Measurements from ENCODE around the gene SEMA3E. TPM values are rescaled to one million over a fixed set of nuclear protein-coding genes. Genes with fewer than 3 reads are reported as not detected.

SEMA3E gene
- total RNA-seq, 4 donors from 2014 or later = 0.94 to 6.9 (median 2.2) TPM

DNA sequence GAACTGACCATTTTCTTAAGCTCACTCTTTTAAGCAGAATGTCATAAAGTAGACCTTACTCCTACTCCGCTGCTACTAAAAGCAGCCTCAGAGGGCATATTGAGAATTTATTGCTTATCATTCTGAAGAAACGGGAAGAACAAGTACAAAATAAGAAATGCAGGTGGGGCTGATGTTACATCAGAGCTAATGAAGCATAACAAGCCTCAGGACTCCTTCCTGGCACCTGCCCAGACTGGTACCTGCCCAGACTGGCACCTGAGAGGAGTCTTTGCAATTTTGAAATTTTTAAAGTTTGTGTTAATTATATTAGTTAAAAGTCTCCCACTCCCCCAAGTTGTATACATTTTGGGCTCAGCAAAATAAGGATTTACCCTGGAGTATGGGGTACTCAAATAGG lies 162.4 kb downstream of the SEMA3E start:
- TF ChIP-seq POLR2A (IDR thresholded peaks at IDR 0.05) = no peak
- TF ChIP-seq, protein P1, sequence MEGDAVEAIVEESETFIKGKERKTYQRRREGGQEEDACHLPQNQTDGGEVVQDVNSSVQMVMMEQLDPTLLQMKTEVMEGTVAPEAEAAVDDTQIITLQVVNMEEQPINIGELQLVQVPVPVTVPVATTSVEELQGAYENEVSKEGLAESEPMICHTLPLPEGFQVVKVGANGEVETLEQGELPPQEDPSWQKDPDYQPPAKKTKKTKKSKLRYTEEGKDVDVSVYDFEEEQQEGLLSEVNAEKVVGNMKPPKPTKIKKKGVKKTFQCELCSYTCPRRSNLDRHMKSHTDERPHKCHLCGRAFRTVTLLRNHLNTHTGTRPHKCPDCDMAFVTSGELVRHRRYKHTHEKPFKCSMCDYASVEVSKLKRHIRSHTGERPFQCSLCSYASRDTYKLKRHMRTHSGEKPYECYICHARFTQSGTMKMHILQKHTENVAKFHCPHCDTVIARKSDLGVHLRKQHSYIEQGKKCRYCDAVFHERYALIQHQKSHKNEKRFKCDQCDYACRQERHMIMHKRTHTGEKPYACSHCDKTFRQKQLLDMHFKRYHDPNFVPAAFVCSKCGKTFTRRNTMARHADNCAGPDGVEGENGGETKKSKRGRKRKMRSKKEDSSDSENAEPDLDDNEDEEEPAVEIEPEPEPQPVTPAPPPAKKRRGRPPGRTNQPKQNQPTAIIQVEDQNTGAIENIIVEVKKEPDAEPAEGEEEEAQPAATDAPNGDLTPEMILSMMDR (IDR thresholded peaks at IDR 0.05) = no peak
- Histone ChIP-seq H3K9me3 (no peaks in the 10 kb centered on the region), H3K27ac (no peak overlapping the region), H3K36me3 (no peaks in the 10 kb centered on the region), H3K27me3 (no peaks in the 10 kb centered on the region), H3K4me1 (no peaks in the 10 kb centered on the region), H3K4me3 (replicated peaks in 1 of 3) (no peak overlapping the region)
- intact Hi-C loops (cut with DNase I) = no loop called here
- peak in 1 of 2 donors; percentile 2 for DNase-seq
- WGBS, 2 donors = 60 to 64% methylated on average over 2 of the region's 2 CpGs

DNA sequence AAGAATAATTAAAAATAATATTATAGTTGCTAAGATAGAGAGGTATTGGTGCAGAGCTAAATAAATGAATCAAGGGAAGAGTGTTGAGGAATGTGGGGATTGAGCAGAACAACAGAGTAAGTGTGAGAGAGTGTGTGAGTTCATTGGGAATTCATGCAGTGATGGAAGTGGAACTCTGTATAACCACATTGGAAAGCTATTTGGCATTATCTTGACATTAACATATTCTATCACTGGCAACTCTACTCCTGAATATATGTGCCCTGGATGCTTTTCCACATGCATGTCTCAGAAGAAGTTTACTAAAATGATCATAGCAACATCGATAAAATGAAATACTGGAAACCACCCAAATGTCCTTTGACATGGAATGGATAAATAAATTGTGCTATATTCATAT lies 164.1 kb downstream of the SEMA3E start:
- H3K27ac ChIP-seq = no peak overlapping the region
- no peak for DNase-seq
- no peak for TF ChIP-seq POLR2A (IDR thresholded peaks at IDR 0.05)
- TF ChIP-seq, protein P1 (IDR thresholded peaks at IDR 0.05) = no peak
- no peaks in the 10 kb centered on the region for H3K4me1 ChIP-seq
- H3K9me3 ChIP-seq = no peaks in the 10 kb centered on the region
- no peak overlapping the region for H3K4me3 ChIP-seq (replicated peaks in 1 of 3)
- H3K27me3 ChIP-seq = no peaks in the 10 kb centered on the region
- 86 to 96% methylated on average over 1 of the region's 1 CpG for WGBS, 2 donors
- H3K36me3 ChIP-seq = no peaks in the 10 kb centered on the region
- intact Hi-C loops (cut with DNase I) = no loop called here

DNA sequence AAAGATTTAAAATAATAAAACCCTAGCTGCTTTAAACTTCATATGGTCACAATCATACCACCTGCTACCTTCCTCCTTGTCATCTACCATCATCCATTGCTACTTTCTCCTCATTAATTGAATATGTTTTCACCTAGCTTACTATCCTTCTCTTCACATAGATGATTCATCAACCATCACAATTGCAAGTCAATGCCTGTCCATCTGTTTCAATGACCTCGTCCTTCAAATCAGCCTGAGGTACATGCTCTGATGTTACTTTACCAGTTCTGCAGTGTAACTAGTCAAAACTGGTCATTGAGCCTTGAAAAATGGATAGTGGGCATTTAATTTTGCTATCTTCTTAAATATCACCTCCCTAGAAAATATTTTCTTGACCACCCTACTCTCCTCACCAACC lies 164.7 kb downstream of the SEMA3E start:
- 91 to 94% methylated on average over 1 of the region's 1 CpG for WGBS, 2 donors

DNA sequence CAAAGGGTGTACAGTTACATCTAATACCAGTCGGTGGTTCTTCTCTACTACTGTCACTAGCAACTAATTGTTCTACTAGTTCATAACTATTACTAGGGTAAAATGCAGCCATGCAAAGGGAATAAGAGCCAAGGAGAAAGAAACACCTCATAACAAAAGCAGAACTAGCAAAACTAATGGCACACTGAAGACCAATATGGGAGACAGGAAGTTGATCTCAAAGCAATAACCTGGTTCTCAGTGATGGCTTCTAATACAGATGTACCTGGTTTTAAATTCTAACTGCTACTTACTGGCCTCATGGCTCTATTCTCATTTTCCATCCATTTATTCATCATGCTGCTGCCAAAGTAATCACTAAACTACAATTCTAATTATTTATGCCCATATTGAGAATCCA lies 170.3 kb downstream of the SEMA3E start:
- TF ChIP-seq, protein P1 (IDR thresholded peaks at IDR 0.05) = no peak
- no peak for TF ChIP-seq POLR2A (IDR thresholded peaks at IDR 0.05)
- WGBS, 2 donors = 62 to 78% methylated on average over 1 of the region's 1 CpG
- intact Hi-C loops (cut with DNase I) = no loop called here

More for the DNA sequence above, 164.7 kb downstream of the SEMA3E start:
- intact Hi-C loops (cut with DNase I) = no loop called here
- H3K9me3 ChIP-seq = no peaks in the 10 kb centered on the region
- H3K27me3 ChIP-seq = no peaks in the 10 kb centered on the region
- DNase-seq = no peak
- H3K36me3 ChIP-seq = no peaks in the 10 kb centered on the region
- H3K4me1 ChIP-seq = no peaks in the 10 kb centered on the region
- no peak overlapping the region for H3K4me3 ChIP-seq (replicated peaks in 1 of 3)
- TF ChIP-seq POLR2A (IDR thresholded peaks at IDR 0.05) = no peak
- TF ChIP-seq, protein P1 (IDR thresholded peaks at IDR 0.05) = no peak
- no peak overlapping the region for H3K27ac ChIP-seq

DNA sequence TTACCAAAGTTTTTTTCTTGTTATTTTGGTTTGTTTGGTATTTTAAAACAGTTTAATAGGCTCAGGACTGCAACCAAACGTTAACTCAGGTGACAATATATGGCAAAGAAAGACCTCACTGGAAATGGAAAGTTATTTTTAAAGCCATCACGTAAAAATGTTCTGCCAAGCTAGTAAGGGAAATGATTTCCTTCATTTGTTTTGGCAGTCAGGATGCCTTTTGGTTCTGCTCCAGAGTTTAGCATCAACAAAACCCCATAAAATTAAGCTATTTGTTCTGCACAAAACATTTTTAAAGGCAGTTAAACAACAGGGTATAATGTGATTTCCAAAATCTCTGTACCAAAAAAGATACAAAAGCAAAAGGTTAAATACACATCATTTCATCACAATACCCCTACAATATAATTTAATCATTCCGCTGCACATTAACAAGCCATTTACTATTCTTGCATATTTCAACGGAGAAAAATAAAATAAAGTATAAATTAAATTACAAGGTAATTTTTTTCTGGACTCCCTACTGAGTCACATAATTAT lies 172.4 kb downstream of the SEMA3E start:
- WGBS, 2 donors = 63 to 65% methylated on average over 4 of the region's 4 CpGs
- no peak for DNase-seq
- H3K27ac ChIP-seq = no peak overlapping the region
- no peaks in the 10 kb centered on the region for H3K4me1 ChIP-seq
- no peak overlapping the region for H3K4me3 ChIP-seq (replicated peaks in 1 of 3)
- no peak for TF ChIP-seq POLR2A (IDR thresholded peaks at IDR 0.05)
- TF ChIP-seq, protein P1 (IDR thresholded peaks at IDR 0.05) = no peak
- intact Hi-C loops (cut with DNase I) = no loop called here
- no peaks in the 10 kb centered on the region for H3K27me3 ChIP-seq
- no peaks in the 10 kb centered on the region for H3K36me3 ChIP-seq
- no peaks in the 10 kb centered on the region for H3K9me3 ChIP-seq

More for the DNA sequence above, 170.3 kb downstream of the SEMA3E start:
- H3K9me3 ChIP-seq = no peaks in the 10 kb centered on the region
- H3K27me3 ChIP-seq = no peaks in the 10 kb centered on the region
- DNase-seq = no peak
- no peak overlapping the region for H3K27ac ChIP-seq
- no peaks in the 10 kb centered on the region for H3K4me1 ChIP-seq
- no peaks in the 10 kb centered on the region for H3K36me3 ChIP-seq
- H3K4me3 ChIP-seq (replicated peaks in 1 of 3) = no peak overlapping the region

All from thyroid gland (tissue), 4 donors.